Mucosa of descending colon (tissue), 3 donors: ENCODE results near the gene TARBP1. TPM values are rescaled to one million over a fixed set of nuclear protein-coding genes. Genes with fewer than 3 reads are reported as not detected.

Source experiments
- ATAC-seq: fragments of 200-7000 bp; cut with Tn5 transposase; one replicate; pipeline ENCODE4 v1.9.1; 2020; ENCODE audit warnings: mild to moderate bottlenecking, moderate library complexity
- DNase-seq, 3 donors: peaks; one replicate each; pipeline ENCODE4 v3.0.0-alpha.2; 2020
- H3K36me3 ChIP-seq: fragments of 200-600 bp; one replicate; pipeline ENCODE4 v1.8.0; 2021; ENCODE audit warnings: low read depth, mild to moderate bottlenecking
- H3K4me1 ChIP-seq: fragments of 200-600 bp; one replicate; pipeline ENCODE4 v1.8.0; 2021; ENCODE audit warnings: low read depth, mild to moderate bottlenecking
- H3K4me3 ChIP-seq: fragments of 200-600 bp; one replicate; pipeline ENCODE4 v1.8.0; 2021; ENCODE audit warnings: mild to moderate bottlenecking
- H3K9me3 ChIP-seq: fragments of 200-600 bp; one replicate; pipeline ENCODE4 v1.8.0; 2021; ENCODE audit warnings: mild to moderate bottlenecking
- intact Hi-C, 2 donors: fragments of 100-400 bp; cut with DNase I in 1 of 2; cut with micrococcal nuclease in 1 of 2; formaldehyde crosslinking; loops; one replicate each; pipeline versions ENCODE4 v1.11.0 to v1.11.1; 2022; cut with DNase I, micrococcal nuclease
- total RNA-seq, 3 donors: library from RNA; stranded (reverse); fragmentation: NEBNext Ultra II Directional in 2 of 3; extraction: Animal tissue kit (Norgen Biotek cat#: 25700) in 2 of 3; gene quantifications; one replicate each; pipeline versions ENCODE4 v1.2.1 to v1.2.4, GENCODE V29; 2021 to 2023
- TF ChIP-seq, protein P1 (sequence below): fragments of 200-600 bp; IDR thresholded peaks from one replicate; pipeline ENCODE4 v1.8.0; 2022; ENCODE audit warnings: antibody characterized with exemption, mild to moderate bottlenecking
- donor health status: DM: no; HTN: no; CAD: no; lungs with moderate emphysema.
- donor health status: DM: no; HTN: no; CAD: no.
- donor health status: DM: no; HTN: yes; CAD: no.

Gene TARBP1
- total RNA-seq, 3 donors from 2014 or later, result 16.2 to 29.5 (median 23.5) TPM

DNA sequence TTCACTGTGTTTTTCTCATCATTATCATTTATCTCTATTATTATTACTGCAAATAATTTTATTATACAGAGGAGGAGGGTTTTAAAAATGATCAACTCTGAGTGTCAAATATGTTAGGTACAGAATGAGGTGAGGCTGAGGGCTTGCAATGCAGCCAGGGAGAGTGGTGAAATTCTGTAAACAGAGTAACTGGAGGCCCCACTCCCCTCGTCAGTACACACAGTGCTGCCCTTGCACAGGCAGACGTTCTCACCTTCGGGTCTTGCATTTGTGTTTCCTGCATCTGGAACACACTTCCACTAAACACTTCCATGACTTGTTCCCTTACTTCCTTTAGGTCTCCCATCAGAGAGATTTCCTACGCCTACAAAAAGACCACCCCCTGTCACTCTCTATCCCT, 130.0 kb downstream of the TARBP1 start:
- Histone ChIP-seq H3K4me1 (no peaks in the 10 kb centered on the region), H3K9me3 (no peaks in the 10 kb centered on the region), H3K4me3 (no peak overlapping the region), H3K36me3 (no peaks in the 10 kb centered on the region)
- ATAC-seq (no peak), DNase-seq (no peak)
- intact Hi-C loops, result no loop called here
- TF ChIP-seq, protein P1, sequence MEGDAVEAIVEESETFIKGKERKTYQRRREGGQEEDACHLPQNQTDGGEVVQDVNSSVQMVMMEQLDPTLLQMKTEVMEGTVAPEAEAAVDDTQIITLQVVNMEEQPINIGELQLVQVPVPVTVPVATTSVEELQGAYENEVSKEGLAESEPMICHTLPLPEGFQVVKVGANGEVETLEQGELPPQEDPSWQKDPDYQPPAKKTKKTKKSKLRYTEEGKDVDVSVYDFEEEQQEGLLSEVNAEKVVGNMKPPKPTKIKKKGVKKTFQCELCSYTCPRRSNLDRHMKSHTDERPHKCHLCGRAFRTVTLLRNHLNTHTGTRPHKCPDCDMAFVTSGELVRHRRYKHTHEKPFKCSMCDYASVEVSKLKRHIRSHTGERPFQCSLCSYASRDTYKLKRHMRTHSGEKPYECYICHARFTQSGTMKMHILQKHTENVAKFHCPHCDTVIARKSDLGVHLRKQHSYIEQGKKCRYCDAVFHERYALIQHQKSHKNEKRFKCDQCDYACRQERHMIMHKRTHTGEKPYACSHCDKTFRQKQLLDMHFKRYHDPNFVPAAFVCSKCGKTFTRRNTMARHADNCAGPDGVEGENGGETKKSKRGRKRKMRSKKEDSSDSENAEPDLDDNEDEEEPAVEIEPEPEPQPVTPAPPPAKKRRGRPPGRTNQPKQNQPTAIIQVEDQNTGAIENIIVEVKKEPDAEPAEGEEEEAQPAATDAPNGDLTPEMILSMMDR, result no peak

DNA sequence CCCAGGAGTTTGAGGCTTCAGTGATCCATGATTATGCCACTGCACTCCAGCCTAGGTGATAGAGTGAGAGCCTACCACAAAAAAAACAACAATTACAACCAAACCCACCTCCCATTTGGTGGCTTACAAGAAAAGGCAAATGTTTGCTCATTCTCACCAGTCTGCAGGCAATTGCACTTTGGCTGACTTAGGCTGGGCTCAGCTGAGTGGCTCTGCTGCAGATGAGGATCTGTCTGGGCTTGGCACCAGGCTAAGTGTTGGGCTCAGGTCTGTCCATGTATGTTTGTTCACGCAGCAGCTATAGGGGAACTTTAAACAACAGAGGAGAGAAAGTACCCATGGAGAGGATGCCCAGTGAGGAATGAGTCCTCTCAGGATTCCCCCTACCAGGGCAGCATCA, 133.7 kb downstream of the TARBP1 start:
- no peak for DNase-seq
- Histone ChIP-seq H3K9me3 (no peaks in the 10 kb centered on the region), H3K4me1 (no peaks in the 10 kb centered on the region), H3K4me3 (no peak overlapping the region), H3K36me3 (no peaks in the 10 kb centered on the region)
- intact Hi-C loops, result no loop called here
- no peak for ATAC-seq
- TF ChIP-seq, protein P1, result no peak

DNA sequence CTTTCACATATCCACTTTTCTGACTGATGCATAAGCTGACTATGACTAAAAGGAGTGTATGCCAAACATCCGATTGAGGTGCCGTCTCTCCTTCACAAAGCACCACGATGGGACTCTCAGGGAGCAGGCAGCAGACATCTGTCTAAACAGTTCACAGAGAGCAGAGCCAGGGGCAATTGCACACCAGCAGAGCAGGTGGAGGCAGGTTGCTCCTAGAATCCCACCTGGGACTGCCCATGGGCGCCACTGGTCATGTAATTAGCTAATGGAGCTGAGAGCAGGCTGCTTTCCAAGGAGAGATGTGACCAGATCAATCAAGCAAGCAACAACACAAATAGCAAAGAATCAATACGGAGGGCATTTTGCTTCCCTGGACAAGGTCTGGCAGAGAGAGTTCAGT, 136.2 kb downstream of the TARBP1 start:
- intact Hi-C loops, result no loop called here
- no peak overlapping the region for H3K4me3 ChIP-seq
- H3K36me3 ChIP-seq, result no peaks in the 10 kb centered on the region
- no peak for DNase-seq
- H3K4me1 ChIP-seq, result no peaks in the 10 kb centered on the region
- TF ChIP-seq, protein P1, result no peak
- ATAC-seq, result no peak
- no peaks in the 10 kb centered on the region for H3K9me3 ChIP-seq

Other genes with a start within 250 kb of the TARBP1 start
- gene COA6, start 105.7 kb downstream of the TARBP1 start, total RNA-seq, result 10 to 100 TPM; 29.6 to 33.1 (median 29.8) TPM
- 100 to 1,000 TPM; 134 to 180 (median 156) TPM for gene IRF2BP2, start 131.0 kb upstream of the TARBP1 start, total RNA-seq